Ectodermal cell (in vitro differentiated cells): ENCODE data around the gene TASP1.

Source experiments
- H3K27ac ChIP-seq: 2 replicates; pipeline ENCODE4 v1.7.0; 2013; ENCODE audit warnings: mild to moderate bottlenecking, low read depth, low read length; ENCODE audit not compliant: insufficient read depth, poor library complexity, severe bottlenecking
- H3K27me3 ChIP-seq: 2 replicates; pipeline ENCODE4 v1.7.0; 2013; ENCODE audit warnings: mild to moderate bottlenecking, low read length; ENCODE audit not compliant: insufficient read depth, control insufficient read depth, poor library complexity, severe bottlenecking
- H3K36me3 ChIP-seq: one replicate; pipeline ENCODE4 v1.7.0; 2013; ENCODE audit warnings: low read length; ENCODE audit not compliant: control insufficient read depth, insufficient read depth
- H3K4me1 ChIP-seq: one replicate; pipeline ENCODE4 v1.7.0; 2013; ENCODE audit warnings: low read length; ENCODE audit not compliant: control insufficient read depth, insufficient read depth
- H3K4me3 ChIP-seq: 2 replicates; pipeline ENCODE4 v1.7.0; 2013; ENCODE audit warnings: low read depth, low read length, control low read depth; ENCODE audit not compliant: insufficient read depth
- H3K9me3 ChIP-seq: 2 replicates; pipeline ENCODE4 v1.7.0; 2013; ENCODE audit warnings: mild to moderate bottlenecking, low read length, moderate library complexity; ENCODE audit not compliant: control insufficient read depth
- WGBS, 2 experiments: methylation state at CpG; one replicate each; pipeline ENCODE4 v1.1.7; 2013; ENCODE audit warnings: missing lambda C conversion rate in 2 of 2; 5-methylcytosine and 5-hydroxymethylcytosine counted together

Gene TASP1

DNA sequence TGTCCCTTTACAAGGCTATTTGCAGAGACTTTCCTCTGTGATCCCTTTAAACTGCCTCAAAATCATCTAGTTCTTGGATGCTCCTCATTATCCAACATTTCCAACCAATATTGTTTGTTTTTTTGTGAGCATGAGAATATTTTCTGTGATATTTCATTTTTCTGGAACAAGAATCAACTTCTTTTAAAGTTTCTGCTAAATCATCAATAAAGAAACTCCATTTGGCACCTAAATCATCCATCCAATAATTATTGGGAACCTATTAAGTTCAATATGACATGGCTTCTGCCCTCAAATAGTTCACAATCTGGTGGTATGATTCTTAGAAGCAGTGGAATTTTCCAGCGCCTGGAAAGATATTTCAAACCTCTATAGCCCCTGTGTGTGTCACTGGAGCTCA is 210.0 kb downstream of the TASP1 start:
- no peak overlapping the region for H3K27ac ChIP-seq
- WGBS, 2 experiments = 86 to 100% methylated on average over 1 of the region's 1 CpG

DNA sequence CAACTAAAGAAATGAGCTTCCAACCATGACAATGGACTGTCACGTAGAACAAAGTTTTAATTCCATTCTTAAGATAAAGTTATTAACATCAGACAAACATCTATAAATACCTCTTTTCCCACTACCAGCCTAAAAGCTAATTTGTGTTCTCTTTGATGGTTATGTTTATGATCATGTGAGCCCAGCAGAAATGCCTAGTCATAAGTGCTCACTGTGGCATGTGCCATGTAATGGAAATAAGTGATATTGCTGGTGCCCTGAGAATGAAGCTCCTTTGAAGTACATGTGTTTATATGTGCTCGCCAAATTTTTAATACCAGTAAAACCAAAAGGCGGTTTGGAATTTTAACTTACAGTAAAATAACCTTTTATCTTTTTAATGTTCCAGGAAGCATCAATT is 211.9 kb downstream of the TASP1 start:
- no peaks in the 10 kb centered on the region for H3K9me3 ChIP-seq
- H3K4me3 ChIP-seq = no peak overlapping the region
- H3K36me3 ChIP-seq = no peaks in the 10 kb centered on the region
- H3K27ac ChIP-seq = no peak overlapping the region
- 92 to 96% methylated on average over 3 of the region's 3 CpGs for WGBS, 2 experiments
- H3K27me3 ChIP-seq = no peaks in the 10 kb centered on the region
- peaks cover 5% of the 10 kb centered on the region for H3K4me1 ChIP-seq

More for the DNA sequence above, 210.0 kb downstream of the TASP1 start:
- Histone ChIP-seq H3K36me3 (no peaks in the 10 kb centered on the region), H3K4me3 (no peak overlapping the region), H3K9me3 (no peaks in the 10 kb centered on the region), H3K4me1 (peaks cover 5% of the 10 kb centered on the region), H3K27me3 (no peaks in the 10 kb centered on the region)

DNA sequence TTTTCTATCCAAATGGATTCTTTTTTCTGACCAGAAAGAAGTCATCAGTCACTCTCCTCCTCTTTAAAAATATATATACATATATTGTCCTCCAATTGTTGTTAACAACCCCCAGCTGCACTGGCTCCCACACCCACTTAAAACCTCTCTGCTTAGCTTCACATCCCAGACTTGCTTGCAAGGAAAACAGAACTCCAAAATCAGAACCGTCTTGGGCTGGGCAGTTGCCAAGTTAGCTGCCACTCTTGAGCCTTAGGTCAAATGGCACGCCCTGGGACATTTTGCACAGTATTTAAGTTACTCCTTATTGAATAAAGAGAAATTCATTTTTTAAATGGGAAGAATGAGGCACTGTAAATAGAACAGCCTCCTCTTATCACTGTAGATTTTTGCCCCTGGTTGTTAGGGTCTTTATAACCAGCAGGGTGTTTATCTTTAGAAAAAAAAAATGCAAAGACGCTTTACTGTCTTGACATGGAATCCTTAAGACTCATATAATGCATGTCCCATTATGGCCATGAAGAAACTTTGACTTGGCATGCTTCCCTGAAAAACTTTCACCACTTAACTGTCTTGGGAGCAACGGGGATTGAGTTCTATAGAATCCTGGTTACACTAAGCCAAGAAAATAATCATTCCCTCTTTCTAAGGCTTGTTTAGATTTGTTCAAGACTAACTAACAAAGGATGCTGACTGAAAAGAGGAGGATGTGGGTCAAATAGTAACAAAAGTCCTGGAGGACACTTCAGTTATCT is 213.2 kb downstream of the TASP1 start:
- 64 to 67% methylated on average over 4 of the region's 4 CpGs for WGBS, 2 experiments
- Histone ChIP-seq H3K9me3 (no peaks in the 10 kb centered on the region), H3K4me1 (peaks cover 5% of the 10 kb centered on the region), H3K4me3 (no peak overlapping the region), H3K27ac (no peak overlapping the region), H3K36me3 (no peaks in the 10 kb centered on the region), H3K27me3 (no peaks in the 10 kb centered on the region)

DNA sequence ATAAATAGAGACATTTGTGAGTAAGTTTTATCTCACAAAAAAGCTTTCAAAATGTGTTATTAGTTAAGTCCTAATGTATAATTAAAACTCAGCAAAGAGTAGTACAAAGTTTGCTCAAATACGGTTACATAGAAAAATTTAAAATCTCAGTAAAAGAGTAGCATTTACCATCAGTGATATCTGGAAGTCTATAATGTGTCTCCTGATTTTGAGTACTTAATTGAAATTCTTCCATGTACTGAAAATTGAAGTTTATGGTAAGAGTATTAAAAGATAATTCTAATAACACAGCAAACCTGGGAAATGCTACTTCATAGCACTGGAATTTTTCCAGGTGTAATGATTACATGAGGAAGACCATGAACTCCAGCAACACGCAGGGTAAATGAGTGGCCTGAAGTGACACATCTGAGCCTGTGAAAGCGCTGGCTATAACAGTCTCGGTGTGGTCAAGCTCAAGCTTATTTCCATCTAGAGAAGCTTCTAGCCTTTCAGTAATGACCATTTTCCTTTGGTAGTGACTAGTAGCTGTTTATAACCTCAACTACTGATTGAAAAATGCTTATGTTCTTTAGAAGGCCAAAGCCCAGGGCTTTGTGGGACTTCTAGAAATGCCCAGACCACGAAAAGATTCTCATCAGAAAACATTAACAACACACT is 214.4 kb downstream of the TASP1 start:
- 93 to 94% methylated on average over 4 to 5 of the region's 5 CpGs for WGBS, 2 experiments
- no peak overlapping the region for H3K27ac ChIP-seq
- H3K27me3 ChIP-seq = no peaks in the 10 kb centered on the region

DNA sequence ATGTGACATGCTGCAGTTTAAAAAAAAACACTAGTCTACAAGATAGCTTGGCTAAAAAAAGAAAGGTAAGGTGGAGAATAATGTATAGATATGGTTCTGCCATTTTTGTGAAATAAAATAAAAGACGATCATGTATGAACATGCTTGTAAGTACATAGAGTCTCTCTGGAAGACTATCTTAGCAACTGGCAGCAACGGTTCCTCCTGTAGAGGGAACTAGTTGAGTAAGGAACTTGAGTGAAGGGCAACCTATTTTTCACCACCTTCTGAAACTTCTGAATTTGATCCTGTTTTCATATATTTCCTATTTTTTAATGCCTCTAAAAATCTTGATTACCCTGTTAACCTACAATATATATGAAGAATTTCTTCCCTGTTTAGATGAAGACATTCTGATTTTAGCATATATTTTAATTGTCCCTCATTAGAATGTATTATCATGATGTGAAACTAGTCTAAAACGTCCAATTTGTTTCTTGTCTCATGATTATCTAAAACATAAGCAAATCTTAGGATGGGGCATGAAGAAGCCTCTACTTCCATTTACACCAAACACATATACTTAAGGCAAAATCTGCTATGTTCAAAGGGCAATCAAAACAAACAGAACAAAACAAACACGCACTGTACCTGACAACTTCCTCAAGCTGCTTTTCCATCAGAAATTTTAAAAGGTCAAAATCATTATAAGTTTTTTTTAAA is 215.1 kb downstream of the TASP1 start:
- Histone ChIP-seq H3K4me1 (peaks cover 5% of the 10 kb centered on the region), H3K9me3 (no peaks in the 10 kb centered on the region), H3K4me3 (no peak overlapping the region), H3K27ac (no peak overlapping the region), H3K27me3 (no peaks in the 10 kb centered on the region), H3K36me3 (no peaks in the 10 kb centered on the region)
- WGBS, 2 experiments = 88 to 90% methylated on average over 4 of the region's 4 CpGs

More for the DNA sequence above, 214.4 kb downstream of the TASP1 start:
- H3K4me1 ChIP-seq = peaks cover 5% of the 10 kb centered on the region
- no peaks in the 10 kb centered on the region for H3K36me3 ChIP-seq
- H3K9me3 ChIP-seq = no peaks in the 10 kb centered on the region
- H3K4me3 ChIP-seq = no peak overlapping the region

DNA sequence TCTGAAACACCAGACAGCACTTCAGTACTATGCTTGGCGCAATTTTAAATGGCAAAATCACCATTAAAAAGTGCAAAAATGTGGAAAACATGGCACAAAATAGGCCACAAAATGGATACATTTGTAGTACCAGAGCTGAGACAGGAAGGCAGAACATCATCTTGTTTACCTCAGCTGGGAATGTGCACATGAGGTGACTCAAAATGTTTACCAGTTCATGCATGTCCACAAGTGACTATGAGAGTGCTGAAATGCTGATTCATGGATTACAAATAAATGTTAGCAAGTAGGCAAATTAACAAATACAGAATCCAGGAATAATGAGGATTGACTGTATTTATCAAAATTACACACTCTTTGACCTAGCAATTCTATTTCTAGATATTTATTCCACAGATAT is 216.1 kb downstream of the TASP1 start:
- H3K9me3 ChIP-seq = no peaks in the 10 kb centered on the region
- 96 to 97% methylated on average over 1 of the region's 1 CpG for WGBS, 2 experiments
- no peaks in the 10 kb centered on the region for H3K27me3 ChIP-seq
- peaks cover 5% of the 10 kb centered on the region for H3K4me1 ChIP-seq
- no peak overlapping the region for H3K27ac ChIP-seq
- H3K36me3 ChIP-seq = no peaks in the 10 kb centered on the region
- H3K4me3 ChIP-seq = no peak overlapping the region

DNA sequence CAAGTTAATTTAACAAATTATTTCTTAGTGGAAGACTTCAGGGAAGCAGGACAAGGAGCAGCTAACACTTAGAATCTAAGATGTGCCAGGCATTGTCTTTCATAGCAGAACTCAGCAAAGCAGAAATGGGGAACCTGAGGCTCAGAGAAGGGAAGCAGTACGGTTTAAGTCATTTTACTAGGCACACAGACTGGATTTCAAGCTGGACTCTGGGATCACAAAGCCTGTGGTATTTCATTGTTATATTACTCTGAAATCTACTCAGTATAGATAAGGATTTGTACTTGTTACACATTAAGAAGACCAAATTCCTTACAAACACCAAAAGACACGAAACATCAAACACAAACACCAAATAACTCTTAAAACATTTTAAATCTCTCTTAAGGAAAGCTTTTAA is 218.1 kb downstream of the TASP1 start:
- H3K4me3 ChIP-seq = no peak overlapping the region
- H3K27me3 ChIP-seq = no peaks in the 10 kb centered on the region
- H3K36me3 ChIP-seq = no peaks in the 10 kb centered on the region
- no peaks in the 10 kb centered on the region for H3K9me3 ChIP-seq
- 83 to 96% methylated on average over 2 of the region's 2 CpGs for WGBS, 2 experiments
- peaks cover 5% of the 10 kb centered on the region for H3K4me1 ChIP-seq
- no peak overlapping the region for H3K27ac ChIP-seq

DNA sequence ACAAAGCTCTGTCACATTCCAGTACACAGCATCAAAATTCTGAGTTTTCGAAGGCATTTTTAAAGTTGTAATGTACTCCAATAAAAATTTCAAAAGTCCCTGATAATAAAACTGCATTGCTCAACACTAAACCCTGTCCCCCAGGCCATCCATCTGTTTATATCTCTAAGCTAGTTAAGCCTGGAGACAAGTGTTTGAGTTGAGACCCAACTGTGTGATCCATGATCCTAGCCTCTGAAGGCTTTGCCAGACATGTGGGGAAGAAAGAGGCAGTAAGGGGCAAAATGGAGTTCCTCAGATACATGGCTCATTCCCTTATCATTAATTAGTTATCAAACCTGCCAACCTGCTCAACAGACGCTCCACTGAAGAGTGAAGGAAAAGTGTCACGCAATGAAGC is 219.3 kb downstream of the TASP1 start:
- 95% methylated on average over 3 of the region's 3 CpGs for WGBS, 2 experiments
- no peaks in the 10 kb centered on the region for H3K36me3 ChIP-seq
- no peaks in the 10 kb centered on the region for H3K9me3 ChIP-seq
- no peaks in the 10 kb centered on the region for H3K27me3 ChIP-seq
- peaks cover 5% of the 10 kb centered on the region for H3K4me1 ChIP-seq
- H3K4me3 ChIP-seq = no peak overlapping the region
- H3K27ac ChIP-seq = no peak overlapping the region

DNA sequence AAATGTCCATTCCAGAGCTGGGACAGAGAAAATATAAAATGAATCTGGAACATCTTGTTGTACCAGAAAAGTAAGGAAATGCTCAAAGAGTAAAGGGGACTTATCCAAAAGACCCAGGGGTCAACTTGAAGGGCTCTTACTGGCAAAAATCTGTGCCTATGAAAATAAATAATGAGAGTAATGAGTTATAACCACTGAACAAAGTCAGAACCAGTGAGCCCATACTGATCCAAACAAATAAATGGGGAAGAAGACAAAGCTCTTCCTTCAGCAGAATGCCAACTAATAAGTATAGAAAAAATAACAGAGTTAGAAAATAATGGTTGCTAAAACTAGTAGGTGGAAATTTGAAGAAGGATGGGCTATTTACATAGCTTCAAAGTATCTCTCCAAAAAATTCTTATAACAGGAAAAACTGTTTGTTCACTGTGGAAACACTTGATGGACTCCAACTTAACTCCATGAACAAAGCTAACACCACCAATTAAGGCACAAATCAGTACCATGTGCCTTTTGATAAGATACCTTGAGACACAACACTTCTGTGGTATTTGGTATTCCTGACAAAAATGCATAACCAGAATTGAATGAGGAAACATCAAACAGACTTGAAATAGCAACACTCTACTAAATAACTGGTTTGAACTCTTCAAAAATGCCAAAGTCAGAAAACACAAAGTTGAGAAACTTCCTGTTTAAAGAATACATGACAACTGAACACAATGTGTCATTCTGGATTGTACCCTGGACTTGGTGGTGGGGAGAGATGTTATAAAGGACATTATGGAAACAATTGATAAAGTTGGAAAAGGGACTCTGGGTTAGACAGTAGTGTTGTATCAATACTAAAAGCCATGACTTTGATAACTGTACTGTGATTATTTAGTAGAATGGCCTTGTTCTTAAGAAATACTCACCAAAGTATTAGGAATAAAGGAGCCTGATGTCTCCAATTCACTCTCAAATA is 220.2 kb downstream of the TASP1 start:
- Histone ChIP-seq H3K4me3 (no peak overlapping the region), H3K9me3 (no peaks in the 10 kb centered on the region), H3K27ac (no peak overlapping the region), H3K4me1 (peaks cover 5% of the 10 kb centered on the region), H3K36me3 (no peaks in the 10 kb centered on the region), H3K27me3 (no peaks in the 10 kb centered on the region)
